Right hindlimb (tissue), 1 donor: Measurements from ENCODE around the gene PF4V1.
"Not testable (repeated sequence)": the region's sequence is repeated elsewhere in the genome, so short reads cannot be mapped to it uniquely, and the experiment has no call there.

ENCODE experiments used
- DNase-seq: peaks from one replicate; pipeline ENCODE4 v3.0.0-alpha.2; 2018

Gene PF4V1

GRCh38 chr4:73870768-73871167, 17.7 kb downstream of the PF4V1 start:
- DNase-seq: no peak

- DNase-seq: no peak
These were observed 18.6 kb downstream of the PF4V1 start for GRCh38 chr4:73871511-73872310.

GRCh38 chr4:73872316-73873108, 19.4 kb downstream of the PF4V1 start:
- no peak for DNase-seq

- DNase-seq: no peak
These were observed 21.3 kb downstream of the PF4V1 start for GRCh38 chr4:73874386-73874785.

- DNase-seq: no peak
These were observed 22.3 kb downstream of the PF4V1 start for GRCh38 chr4:73875401-73875800.

GRCh38 chr4:73883306-73883705, 30.2 kb downstream of the PF4V1 start:
- no peak for DNase-seq

- DNase-seq: no peak
These were observed 32.6 kb downstream of the PF4V1 start for GRCh38 chr4:73885574-73886267.

GRCh38 chr4:73891326-73891725, 38.2 kb downstream of the PF4V1 start:
- DNase-seq: no peak

- DNase-seq: no peak
These were observed 38.8 kb downstream of the PF4V1 start for GRCh38 chr4:73891739-73892405.

GRCh38 chr4:73892966-73893365, 39.9 kb downstream of the PF4V1 start:
- no peak for DNase-seq

- DNase-seq: no peak
These were observed 40.9 kb downstream of the PF4V1 start for GRCh38 chr4:73894001-73894400.

GRCh38 chr4:73895201-73896175, 42.4 kb downstream of the PF4V1 start:
- no peak for DNase-seq

- DNase-seq: no peak
These were observed 43.3 kb downstream of the PF4V1 start for GRCh38 chr4:73896416-73896815.

- DNase-seq: no peak
These were observed 44.5 kb downstream of the PF4V1 start for GRCh38 chr4:73897380-73898136.

- DNase-seq: not testable (repeated sequence)
These were observed 46.2 kb downstream of the PF4V1 start for GRCh38 chr4:73899338-73899737.

GRCh38 chr4:73901031-73901430, 47.9 kb downstream of the PF4V1 start:
- DNase-seq: no peak

GRCh38 chr4:73902038-73902637, 49.0 kb downstream of the PF4V1 start:
- no peak for DNase-seq

- DNase-seq: no peak
These were observed 49.9 kb downstream of the PF4V1 start for GRCh38 chr4:73902817-73903547.
